ENCODE measurements around the gene ST3GAL2.

The ST3GAL2 gene

DNA sequence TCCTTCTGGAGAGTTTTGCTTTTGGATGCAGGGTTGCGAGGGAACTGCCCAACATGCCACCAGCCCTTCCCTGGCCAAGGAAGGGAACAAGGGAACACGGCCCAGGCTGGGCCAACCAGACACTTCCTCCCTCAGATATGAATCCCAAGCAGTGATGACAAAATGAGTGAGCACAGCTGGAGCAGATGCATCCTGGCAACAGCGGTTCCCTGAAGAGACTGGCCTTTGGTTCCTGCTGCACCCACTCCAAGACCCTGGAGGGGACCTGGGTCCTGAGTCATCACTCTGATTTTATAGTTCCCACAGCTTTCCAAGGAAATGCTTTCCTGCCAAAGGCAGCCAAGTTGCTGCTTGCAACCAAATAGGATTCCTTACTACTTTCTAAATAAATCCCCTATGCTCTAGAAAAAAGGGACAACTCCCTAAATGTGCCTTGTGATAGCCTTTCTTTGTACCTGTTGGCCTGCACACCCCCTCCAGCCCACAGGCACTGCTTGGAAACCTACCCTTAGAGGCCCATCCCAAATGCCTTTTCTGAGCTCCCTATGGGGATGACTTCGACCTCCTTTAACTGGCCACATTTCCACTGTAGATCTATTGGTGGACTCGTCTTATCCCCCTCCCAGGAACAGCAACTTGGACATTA, 5.3 kb downstream of the ST3GAL2 start:
- TF ChIP-seq POLR2A (IDR thresholded peaks at IDR 0.05; ENCODE audit: low read depth, low read length) (no peak), TAF1 (IDR thresholded peaks at IDR 0.05; ENCODE audit: borderline replicate concordance, low read depth, low read length) (no peak), POLR2AphosphoS5 (IDR thresholded peaks at IDR 0.05; ENCODE audit: low read depth, low read length) (no peak)
- DNase-seq (ENCODE audit: insufficient read length), result no peak
- no peak for FAIRE-seq

- DNase-seq (ENCODE audit: insufficient read length), result no peak
- TF ChIP-seq POLR2A (IDR thresholded peaks at IDR 0.05; ENCODE audit: low read depth, low read length) (peak; percentile 49; the same call in 1 of the 2 replicates), TAF1 (IDR thresholded peaks at IDR 0.05; ENCODE audit: borderline replicate concordance, low read depth, low read length) (no peak; the same call in 1 of the 2 replicates), POLR2AphosphoS5 (IDR thresholded peaks at IDR 0.05; ENCODE audit: low read depth, low read length) (no peak)
- FAIRE-seq, result peak; percentile 54
Observed at GRCh38 chr16:70432723-70433457, 6.0 kb downstream of the ST3GAL2 start.

- DNase-seq (ENCODE audit: insufficient read length) (no peak), FAIRE-seq (no peak)
- no peak for TF ChIP-seq TAF1 (IDR thresholded peaks at IDR 0.05; ENCODE audit: borderline replicate concordance, low read depth, low read length)
- TF ChIP-seq POLR2AphosphoS5 (IDR thresholded peaks at IDR 0.05; ENCODE audit: low read depth, low read length), result no peak
- TF ChIP-seq POLR2A (IDR thresholded peaks at IDR 0.05; ENCODE audit: low read depth, low read length), result no peak
Observed at GRCh38 chr16:70432356-70432722, 6.6 kb downstream of the ST3GAL2 start.

DNA sequence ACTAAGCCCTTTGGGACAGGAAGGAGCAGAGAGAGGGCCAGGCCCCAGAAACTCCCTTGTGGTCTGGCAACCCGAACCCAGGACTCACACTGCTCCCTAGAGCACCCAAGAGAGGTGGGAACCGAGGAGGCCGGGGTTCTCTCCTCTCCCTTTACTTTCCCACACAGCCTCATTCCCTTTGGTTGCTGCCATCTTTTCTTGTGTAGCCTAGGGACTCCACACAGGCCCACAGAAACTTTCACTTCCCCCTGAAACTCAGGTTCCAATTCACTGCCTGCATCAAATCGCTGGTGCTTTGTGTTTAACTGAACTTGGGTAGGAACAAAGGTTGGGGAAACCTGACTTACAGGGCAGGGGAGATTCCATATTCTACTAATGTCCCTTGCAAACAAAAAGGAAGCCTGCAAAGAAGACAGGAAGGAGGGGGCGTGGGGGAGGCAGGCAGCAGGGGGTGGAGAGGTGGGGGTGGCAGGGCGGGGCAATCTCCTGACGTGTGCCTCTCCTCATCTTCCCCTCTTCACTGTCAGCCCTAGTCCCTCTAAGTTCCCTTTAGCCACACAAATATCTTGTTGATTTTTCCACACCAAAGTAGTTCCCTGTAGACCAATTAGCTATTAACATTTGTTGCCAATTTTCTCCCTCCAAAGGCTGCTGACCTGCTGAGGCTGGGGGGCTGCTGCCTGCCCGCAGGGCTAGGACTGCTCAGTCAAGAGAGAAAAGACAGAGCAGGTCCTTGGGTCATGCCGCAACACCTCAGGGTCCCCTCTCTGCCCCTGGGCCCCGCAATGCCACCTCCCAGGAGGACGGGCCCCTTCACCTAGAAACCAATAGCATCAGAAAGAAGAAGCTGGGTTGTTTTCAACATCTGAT, 8.0 kb downstream of the ST3GAL2 start:
- FAIRE-seq (peak; percentile 87), DNase-seq (ENCODE audit: insufficient read length) (no peak)
- peak; percentile 13; the same call in 1 of the 2 replicates for TF ChIP-seq POLR2A (IDR thresholded peaks at IDR 0.05; ENCODE audit: low read depth, low read length)
- no peak for TF ChIP-seq TAF1 (IDR thresholded peaks at IDR 0.05; ENCODE audit: borderline replicate concordance, low read depth, low read length)
- no peak for TF ChIP-seq POLR2AphosphoS5 (IDR thresholded peaks at IDR 0.05; ENCODE audit: low read depth, low read length)

GRCh38 chr16:70429888-70430666, 8.8 kb downstream of the ST3GAL2 start:
- DNase-seq (ENCODE audit: insufficient read length), result no peak
- FAIRE-seq, result no peak
- TF ChIP-seq POLR2A (IDR thresholded peaks at IDR 0.05; ENCODE audit: low read depth, low read length) (0 out of 2 replicates have a peak, but pooled peaks have one; percentile 4), TAF1 (IDR thresholded peaks at IDR 0.05; ENCODE audit: borderline replicate concordance, low read depth, low read length) (no peak)

DNA sequence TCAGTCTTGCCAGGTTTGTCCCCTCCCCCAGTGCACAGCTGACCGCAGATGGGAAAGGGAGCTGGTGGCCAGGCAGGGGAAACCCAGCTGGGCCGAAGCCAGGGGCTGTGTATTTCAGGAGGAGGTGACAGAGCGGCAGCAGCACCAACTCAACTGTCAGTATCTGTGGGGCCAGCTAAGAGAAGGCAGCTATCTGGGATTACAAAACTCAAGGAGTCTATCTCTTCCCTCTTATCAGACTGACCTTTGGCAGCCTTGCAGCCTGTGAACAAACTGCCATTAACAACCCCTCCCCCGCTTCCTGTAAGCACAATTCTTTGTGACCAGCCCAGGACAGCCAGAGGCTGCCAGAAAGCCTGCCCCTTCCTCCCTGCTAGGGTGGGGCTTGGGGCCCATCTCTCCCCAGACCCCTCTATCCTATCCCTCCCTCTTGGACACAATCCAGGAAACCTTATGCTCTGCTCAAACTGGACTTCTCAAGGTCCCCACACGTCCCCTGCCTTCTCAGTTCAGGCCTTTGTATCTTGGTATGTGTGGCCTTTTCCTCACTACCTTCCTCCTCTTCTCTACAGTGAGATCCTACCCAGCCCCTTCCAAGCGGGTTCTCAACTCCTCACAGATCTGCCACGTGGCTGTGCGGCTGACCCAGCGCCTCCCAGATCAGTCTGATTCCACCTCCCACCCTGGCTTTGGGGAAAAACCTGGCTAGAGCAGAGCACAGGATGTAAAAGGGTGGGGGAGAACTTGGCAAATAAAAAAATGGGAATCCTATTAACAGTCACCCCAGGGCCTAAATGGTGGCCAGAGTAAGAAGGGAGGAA, 10.5 kb downstream of the ST3GAL2 start:
- TF ChIP-seq POLR2A (IDR thresholded peaks at IDR 0.05; ENCODE audit: low read depth, low read length), result peak; percentile 85
- peak; percentile 85 for TF ChIP-seq POLR2AphosphoS5 (IDR thresholded peaks at IDR 0.05; ENCODE audit: low read depth, low read length)
- 0 out of 2 replicates have a peak, but pooled peaks have one; percentile 23 for TF ChIP-seq TAF1 (IDR thresholded peaks at IDR 0.05; ENCODE audit: borderline replicate concordance, low read depth, low read length)
- DNase-seq (ENCODE audit: insufficient read length) (no peak), FAIRE-seq (peak; percentile 80)

- TF ChIP-seq POLR2AphosphoS5 (IDR thresholded peaks at IDR 0.05; ENCODE audit: low read depth, low read length), result no peak
- TF ChIP-seq TAF1 (IDR thresholded peaks at IDR 0.05; ENCODE audit: borderline replicate concordance, low read depth, low read length), result no peak
- TF ChIP-seq POLR2A (IDR thresholded peaks at IDR 0.05; ENCODE audit: low read depth, low read length), result no peak
- no peak for FAIRE-seq
Observed at GRCh38 chr16:70427786-70428177, 11.1 kb downstream of the ST3GAL2 start.

GRCh38 chr16:70422543-70422942, 16.4 kb downstream of the ST3GAL2 start:
- DNase-seq (ENCODE audit: insufficient read length) (no peak), FAIRE-seq (no peak)
- no peak for TF ChIP-seq TAF1 (IDR thresholded peaks at IDR 0.05; ENCODE audit: borderline replicate concordance, low read depth, low read length)
- TF ChIP-seq POLR2AphosphoS5 (IDR thresholded peaks at IDR 0.05; ENCODE audit: low read depth, low read length), result no peak
- TF ChIP-seq POLR2A (IDR thresholded peaks at IDR 0.05; ENCODE audit: low read depth, low read length), result no peak

More at GRCh38 chr16:70427786-70428177, 11.1 kb downstream of the ST3GAL2 start:
- no peak for DNase-seq (ENCODE audit: insufficient read length)

GRCh38 chr16:70421473-70422311, 17.2 kb downstream of the ST3GAL2 start:
- FAIRE-seq (no peak), DNase-seq (ENCODE audit: insufficient read length) (no peak)
- TF ChIP-seq POLR2AphosphoS5 (IDR thresholded peaks at IDR 0.05; ENCODE audit: low read depth, low read length), result no peak
- TF ChIP-seq POLR2A (IDR thresholded peaks at IDR 0.05; ENCODE audit: low read depth, low read length), result no peak
- TF ChIP-seq TAF1 (IDR thresholded peaks at IDR 0.05; ENCODE audit: borderline replicate concordance, low read depth, low read length), result no peak
